Prostate gland (tissue), 2 donors: ENCODE results near the gene PLCB3.

Experiments used
- CTCF ChIP-seq, 4 experiments: fragments of 200-600 bp in 2 of 4; fragments of 450-650 bp in 2 of 4; sonication (generic) in 2 of 4; IDR thresholded peaks; 1 replicate in 3 of 4; 2 replicates in 1 of 4; pipeline ENCODE4 v1.5.1; 2016 to 2019; ENCODE audit warnings: antibody characterized with exemption in 4 of 4, mild to moderate bottlenecking in 2 of 4, moderate library complexity in 2 of 4
- POLR2AphosphoS5 ChIP-seq: sonication (generic); formaldehyde crosslinking; IDR thresholded peaks from one replicate; pipeline ENCODE4 v1.6.1; 2017; ENCODE audit warnings: antibody characterized with exemption

GRCh38 chr11:64263021-64263946 lies 12.0 kb downstream of the PLCB3 start:
- TF ChIP-seq CTCF (IDR thresholded peaks at IDR 0.05) (no peak), POLR2AphosphoS5 (no peak)
